Inflammatory macrophage (primary cell): Measurements from ENCODE around the gene DNAI1.

Source experiments
- DNase-seq, 2 donors: peaks; one replicate each; pipeline ENCODE4 v3.0.0-alpha.2; 2020 to 2022

DNAI1 gene

GRCh38 chr9:34559624-34560455, 101.2 kb downstream of the DNAI1 start:
- peak; percentile 68 to 83 for DNase-seq

- no peak for DNase-seq
Observed at GRCh38 chr9:34560599-34561214, 102.1 kb downstream of the DNAI1 start.

GRCh38 chr9:34562135-34562745, 103.6 kb downstream of the DNAI1 start:
- DNase-seq, result peak; percentile 28 to 37

GRCh38 chr9:34563262-34563661, 104.7 kb downstream of the DNAI1 start:
- no peak for DNase-seq

- no peak for DNase-seq
Observed at GRCh38 chr9:34564617-34565016, 106.0 kb downstream of the DNAI1 start.

- DNase-seq, result no peak
Observed at GRCh38 chr9:34565856-34566255, 107.3 kb downstream of the DNAI1 start.

GRCh38 chr9:34566322-34566721, 107.7 kb downstream of the DNAI1 start:
- no peak for DNase-seq

- no peak for DNase-seq
Observed at GRCh38 chr9:34566972-34567371, 108.4 kb downstream of the DNAI1 start.

- no peak for DNase-seq
Observed at GRCh38 chr9:34568133-34568532, 109.5 kb downstream of the DNAI1 start.

- DNase-seq, result no peak
Observed at GRCh38 chr9:34568774-34569173, 110.2 kb downstream of the DNAI1 start.

GRCh38 chr9:34570376-34570775, 111.8 kb downstream of the DNAI1 start:
- no peak for DNase-seq
